Lower leg skin (tissue), 3 donors: Measurements from ENCODE around the gene REEP6.

ENCODE experiments used
- POLR2A ChIP-seq, 2 donors: fragments of 450-650 bp; IDR thresholded peaks; one replicate each; pipeline ENCODE4 v1.6.1; 2016 to 2017; ENCODE audit warnings: antibody characterized with exemption in 2 of 2, mild to moderate bottlenecking in 1 of 2, moderate library complexity in 1 of 2
- TF ChIP-seq, protein P1 (sequence below), 3 donors: fragments of 450-650 bp; IDR thresholded peaks; one replicate each; pipeline ENCODE4 v1.5.1; 2016; ENCODE audit warnings: antibody characterized with exemption in 3 of 3, mild to moderate bottlenecking in 3 of 3, moderate library complexity in 2 of 3

DNA sequence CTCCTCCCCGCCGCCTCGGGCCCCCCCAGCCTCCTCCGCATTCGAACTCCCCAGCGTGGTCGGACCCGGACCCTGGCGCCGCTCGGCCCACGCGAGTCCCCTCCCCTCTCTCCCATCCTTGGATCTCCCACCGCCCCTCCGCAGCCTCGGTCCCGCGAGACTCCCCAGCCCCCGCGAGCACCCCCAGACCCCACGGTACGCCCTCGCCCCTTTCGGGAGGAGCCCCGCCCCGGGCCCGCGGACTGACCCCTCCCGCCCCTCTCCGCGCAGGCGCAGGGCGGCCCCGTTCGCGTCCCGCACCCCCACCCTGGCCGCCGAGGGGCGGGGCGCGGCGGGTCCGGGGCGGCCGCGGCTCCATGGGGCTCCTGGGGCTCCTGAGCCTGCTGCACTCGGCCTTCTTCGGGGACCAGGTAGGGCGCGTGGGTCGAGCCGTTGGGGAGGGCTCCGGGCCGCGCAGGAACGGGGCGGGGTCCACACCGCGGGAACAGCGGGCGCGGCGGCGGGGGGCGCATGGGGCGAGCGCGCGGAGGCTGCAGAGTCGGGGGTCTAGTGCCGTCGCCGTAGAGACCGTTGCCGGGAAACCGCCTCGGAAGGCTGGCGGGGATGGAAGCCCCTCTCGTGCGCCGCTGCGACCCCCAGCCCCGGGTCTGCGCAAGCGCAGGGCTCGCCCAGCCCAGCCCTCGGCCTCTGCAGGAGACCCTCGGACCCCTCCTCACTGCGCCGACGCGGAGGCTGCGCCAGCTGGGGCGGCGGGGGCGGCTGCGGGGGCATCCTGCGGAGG, 44.9 kb upstream of the REEP6 start:
- no peak for TF ChIP-seq POLR2A (IDR thresholded peaks at IDR 0.05)
- TF ChIP-seq, protein P1, sequence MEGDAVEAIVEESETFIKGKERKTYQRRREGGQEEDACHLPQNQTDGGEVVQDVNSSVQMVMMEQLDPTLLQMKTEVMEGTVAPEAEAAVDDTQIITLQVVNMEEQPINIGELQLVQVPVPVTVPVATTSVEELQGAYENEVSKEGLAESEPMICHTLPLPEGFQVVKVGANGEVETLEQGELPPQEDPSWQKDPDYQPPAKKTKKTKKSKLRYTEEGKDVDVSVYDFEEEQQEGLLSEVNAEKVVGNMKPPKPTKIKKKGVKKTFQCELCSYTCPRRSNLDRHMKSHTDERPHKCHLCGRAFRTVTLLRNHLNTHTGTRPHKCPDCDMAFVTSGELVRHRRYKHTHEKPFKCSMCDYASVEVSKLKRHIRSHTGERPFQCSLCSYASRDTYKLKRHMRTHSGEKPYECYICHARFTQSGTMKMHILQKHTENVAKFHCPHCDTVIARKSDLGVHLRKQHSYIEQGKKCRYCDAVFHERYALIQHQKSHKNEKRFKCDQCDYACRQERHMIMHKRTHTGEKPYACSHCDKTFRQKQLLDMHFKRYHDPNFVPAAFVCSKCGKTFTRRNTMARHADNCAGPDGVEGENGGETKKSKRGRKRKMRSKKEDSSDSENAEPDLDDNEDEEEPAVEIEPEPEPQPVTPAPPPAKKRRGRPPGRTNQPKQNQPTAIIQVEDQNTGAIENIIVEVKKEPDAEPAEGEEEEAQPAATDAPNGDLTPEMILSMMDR (IDR thresholded peaks at IDR 0.05): no peak
